GM12872 (cell line): ENCODE results near the gene TACC3.

Experiments
- TF ChIP-seq, protein P1 (sequence below): IDR thresholded peaks from 3 replicates; pipeline ENCODE4 v1.5.1; 2011; ENCODE audit warnings: low read depth, mild to moderate bottlenecking, low read length, moderate library complexity; ENCODE audit not compliant: insufficient read depth

TACC3 gene

DNA sequence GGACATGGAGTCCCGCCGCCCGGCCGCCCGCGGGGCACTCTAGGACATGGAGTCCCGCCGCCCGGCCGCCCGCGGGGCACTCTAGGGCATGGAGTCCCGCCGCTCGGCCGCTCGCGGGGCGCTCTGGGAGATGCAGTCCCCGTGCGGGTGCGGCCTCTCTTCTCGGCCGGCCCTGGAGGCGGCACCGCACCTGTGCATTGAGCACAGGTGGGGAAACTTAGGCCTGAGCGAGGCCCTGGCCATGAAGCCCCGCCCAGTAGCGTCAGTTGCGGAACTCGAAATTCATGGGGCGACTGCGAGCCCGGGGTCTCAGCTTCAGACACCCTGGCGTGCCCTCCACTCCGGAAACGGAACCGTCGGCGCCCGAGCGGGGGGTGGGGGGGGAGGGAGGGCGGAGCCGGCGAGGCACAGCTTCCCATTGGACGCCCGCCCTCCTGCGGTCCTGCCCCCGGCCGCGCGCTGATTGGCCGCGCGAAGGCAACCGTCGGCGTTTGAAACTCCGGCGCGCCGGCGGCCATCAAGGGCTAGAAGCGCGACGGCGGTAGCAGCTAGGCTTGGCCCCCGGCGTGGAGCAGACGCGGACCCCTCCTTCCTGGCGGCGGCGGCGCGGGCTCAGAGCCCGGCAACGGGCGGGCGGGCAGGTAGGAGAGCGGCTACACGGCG, at the start of gene TACC3, which contains the start of gene TMEM129:
Gene TACC3 (plus strand): TSS at position 519 of the 663 bp plus-strand sequence. CDS start 1,901 bp downstream, outside the sequence.
Gene TMEM129 (minus strand): TSS at position 321 of the 663 bp plus-strand sequence. CDS start 486 bp downstream, outside the sequence.
- TF ChIP-seq, protein P1, sequence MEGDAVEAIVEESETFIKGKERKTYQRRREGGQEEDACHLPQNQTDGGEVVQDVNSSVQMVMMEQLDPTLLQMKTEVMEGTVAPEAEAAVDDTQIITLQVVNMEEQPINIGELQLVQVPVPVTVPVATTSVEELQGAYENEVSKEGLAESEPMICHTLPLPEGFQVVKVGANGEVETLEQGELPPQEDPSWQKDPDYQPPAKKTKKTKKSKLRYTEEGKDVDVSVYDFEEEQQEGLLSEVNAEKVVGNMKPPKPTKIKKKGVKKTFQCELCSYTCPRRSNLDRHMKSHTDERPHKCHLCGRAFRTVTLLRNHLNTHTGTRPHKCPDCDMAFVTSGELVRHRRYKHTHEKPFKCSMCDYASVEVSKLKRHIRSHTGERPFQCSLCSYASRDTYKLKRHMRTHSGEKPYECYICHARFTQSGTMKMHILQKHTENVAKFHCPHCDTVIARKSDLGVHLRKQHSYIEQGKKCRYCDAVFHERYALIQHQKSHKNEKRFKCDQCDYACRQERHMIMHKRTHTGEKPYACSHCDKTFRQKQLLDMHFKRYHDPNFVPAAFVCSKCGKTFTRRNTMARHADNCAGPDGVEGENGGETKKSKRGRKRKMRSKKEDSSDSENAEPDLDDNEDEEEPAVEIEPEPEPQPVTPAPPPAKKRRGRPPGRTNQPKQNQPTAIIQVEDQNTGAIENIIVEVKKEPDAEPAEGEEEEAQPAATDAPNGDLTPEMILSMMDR, result no peak

DNA sequence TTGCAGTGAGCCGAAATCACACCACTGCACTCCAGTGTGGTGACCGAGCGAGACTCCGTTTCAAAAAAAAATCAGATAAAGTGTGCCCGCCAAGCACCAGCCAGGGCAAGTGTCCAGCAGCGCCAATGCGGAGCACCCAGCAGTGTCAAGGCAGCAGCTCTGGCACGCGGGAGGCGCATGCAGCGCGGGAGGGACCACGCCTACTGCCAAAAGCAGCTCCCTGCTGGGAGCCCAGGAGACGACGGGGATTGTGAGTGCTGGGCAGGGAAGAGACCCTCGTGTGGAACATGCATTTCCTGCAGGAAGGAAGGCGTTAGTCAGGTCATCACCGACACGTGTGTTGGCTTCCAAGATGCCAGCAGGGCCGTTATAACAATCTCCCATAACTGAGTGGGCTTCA, 47.6 kb upstream of the TACC3 start:
- TF ChIP-seq, protein P1, result no peak

GRCh38 chr4:1674682-1675081, 46.6 kb upstream of the TACC3 start:
- TF ChIP-seq, protein P1, result no peak

GRCh38 chr4:1675136-1675801, 46.1 kb upstream of the TACC3 start:
- TF ChIP-seq, protein P1, result no peak

GRCh38 chr4:1675802-1676137, 45.6 kb upstream of the TACC3 start:
- TF ChIP-seq, protein P1, result no peak

DNA sequence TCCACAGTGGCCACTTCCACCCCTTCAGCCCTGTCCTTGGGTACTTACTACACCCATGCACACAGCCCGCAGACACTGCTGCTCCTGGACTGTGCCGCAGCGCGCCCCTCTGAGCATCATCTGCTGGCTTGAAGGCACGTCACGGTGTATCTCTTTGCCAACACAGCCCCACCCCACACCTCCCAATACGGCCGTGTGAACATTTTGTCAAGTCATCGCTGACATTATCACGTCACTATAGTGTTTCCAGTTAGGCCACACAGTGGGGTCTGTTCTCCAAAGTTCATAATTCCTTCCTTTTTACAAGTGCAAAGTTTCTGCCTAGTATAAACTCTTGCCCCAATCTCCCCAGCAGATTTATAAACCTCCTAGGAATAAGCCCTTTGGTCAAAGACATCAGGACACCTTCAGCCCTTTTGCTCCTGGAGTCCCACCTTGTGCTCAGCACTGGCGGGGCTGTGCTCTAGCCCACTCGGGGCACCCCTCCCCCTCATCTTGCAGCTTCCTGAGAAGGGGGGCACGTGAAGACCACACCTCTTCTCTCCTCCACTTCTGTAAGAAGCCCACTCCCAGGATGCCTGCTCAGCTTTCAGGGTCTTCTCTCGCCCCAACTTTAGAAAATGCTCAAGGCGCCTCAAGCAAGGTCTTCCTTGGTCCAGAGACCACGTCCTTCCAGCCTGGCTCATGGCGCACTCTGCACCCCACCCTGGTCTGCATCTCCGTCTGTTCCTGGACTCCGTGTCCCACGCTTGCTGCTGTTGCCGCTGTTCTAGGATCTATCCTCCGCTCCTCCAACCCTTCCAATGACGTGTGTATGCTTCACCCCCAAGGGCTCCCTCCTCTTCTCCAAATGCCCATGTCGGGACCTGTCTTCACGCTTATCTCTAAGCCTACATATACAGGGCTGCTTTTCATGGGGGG, 44.5 kb upstream of the TACC3 start:
- TF ChIP-seq, protein P1, result no peak

DNA sequence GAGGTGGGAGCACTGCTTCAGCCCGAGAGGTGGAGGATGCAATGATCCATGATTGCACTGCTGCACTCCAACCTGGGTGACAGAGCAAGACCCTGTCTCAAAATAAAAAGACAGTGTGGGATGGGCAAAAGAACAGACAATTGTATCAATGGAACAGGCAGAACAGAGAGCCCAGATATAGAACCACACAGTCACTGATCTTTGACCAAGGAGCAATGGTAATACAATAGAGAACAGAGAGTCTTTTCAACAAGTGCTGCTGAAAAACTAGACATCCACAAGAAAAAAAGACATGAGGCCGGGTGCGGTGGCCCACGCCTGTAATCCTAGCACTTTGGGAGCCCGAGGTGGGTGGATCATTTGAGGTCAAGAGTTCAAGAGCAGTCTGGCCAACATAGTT, 43.1 kb upstream of the TACC3 start:
- TF ChIP-seq, protein P1, result no peak
